NB4 (cell line): ENCODE measurements around the gene TIMM29.

Experiments used
- DNase-seq: peaks from one replicate; pipeline ENCODE4 v3.0.0; 2010; ENCODE audit warnings: low read depth
- H3K4me3 ChIP-seq: one replicate; pipeline ENCODE4 v1.5.1; 2011; ENCODE audit warnings: mild to moderate bottlenecking, low read depth, low read length, moderate library complexity
- MYC ChIP-seq: IDR thresholded peaks from 2 replicates; pipeline ENCODE4 v1.6.1; 2011; ENCODE audit warnings: low read depth, low read length
- POLR2A ChIP-seq: IDR thresholded peaks from 2 replicates; pipeline ENCODE4 v1.6.1; 2011; ENCODE audit warnings: mild to moderate bottlenecking; ENCODE audit not compliant: insufficient read length; ENCODE audit errors: extremely low read depth
- TF ChIP-seq, protein P1 (sequence below): IDR thresholded peaks from 2 replicates; pipeline ENCODE4 v1.6.1; 2011; ENCODE audit warnings: low read depth, low read length
- TF ChIP-seq, protein P2 (sequence below): IDR thresholded peaks from one replicate; pipeline ENCODE4 v1.5.1; 2012; ENCODE audit warnings: low read depth, low read length

Gene TIMM29

DNA sequence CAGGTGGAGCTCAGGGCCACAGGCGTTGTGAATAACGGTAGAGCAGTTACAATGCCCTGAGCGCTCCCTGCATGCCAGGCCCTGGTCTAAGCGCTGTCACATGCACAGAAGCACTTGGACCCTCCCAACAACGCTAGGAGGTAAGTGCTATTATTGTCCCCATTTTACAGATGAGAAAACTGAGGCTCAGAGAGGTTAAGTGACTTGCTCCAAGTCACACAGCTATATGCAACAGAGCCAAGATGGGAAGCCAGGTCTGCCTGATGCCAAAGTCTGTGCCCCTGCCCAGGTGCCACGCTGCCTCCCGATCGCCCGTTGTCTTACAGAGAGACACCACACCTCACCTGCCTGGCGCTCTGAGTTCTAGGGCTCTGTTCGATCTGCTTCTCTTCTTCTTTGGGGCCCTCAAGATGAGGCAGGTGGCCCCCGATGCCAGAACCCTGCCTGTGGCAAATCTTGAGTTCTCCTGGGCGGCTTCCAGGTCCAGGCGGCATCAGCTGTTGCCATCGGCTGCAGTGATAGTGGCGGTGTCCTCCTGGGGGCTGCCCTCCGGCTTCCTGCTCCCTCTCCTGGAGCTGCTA is 20.1 kb upstream of the TIMM29 start:
- no peak overlapping the region for H3K4me3 ChIP-seq
- DNase-seq, result no peak
- TF ChIP-seq, protein P1, sequence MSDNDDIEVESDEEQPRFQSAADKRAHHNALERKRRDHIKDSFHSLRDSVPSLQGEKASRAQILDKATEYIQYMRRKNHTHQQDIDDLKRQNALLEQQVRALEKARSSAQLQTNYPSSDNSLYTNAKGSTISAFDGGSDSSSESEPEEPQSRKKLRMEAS, result no peak
- TF ChIP-seq POLR2A, result no peak
- TF ChIP-seq, protein P2, sequence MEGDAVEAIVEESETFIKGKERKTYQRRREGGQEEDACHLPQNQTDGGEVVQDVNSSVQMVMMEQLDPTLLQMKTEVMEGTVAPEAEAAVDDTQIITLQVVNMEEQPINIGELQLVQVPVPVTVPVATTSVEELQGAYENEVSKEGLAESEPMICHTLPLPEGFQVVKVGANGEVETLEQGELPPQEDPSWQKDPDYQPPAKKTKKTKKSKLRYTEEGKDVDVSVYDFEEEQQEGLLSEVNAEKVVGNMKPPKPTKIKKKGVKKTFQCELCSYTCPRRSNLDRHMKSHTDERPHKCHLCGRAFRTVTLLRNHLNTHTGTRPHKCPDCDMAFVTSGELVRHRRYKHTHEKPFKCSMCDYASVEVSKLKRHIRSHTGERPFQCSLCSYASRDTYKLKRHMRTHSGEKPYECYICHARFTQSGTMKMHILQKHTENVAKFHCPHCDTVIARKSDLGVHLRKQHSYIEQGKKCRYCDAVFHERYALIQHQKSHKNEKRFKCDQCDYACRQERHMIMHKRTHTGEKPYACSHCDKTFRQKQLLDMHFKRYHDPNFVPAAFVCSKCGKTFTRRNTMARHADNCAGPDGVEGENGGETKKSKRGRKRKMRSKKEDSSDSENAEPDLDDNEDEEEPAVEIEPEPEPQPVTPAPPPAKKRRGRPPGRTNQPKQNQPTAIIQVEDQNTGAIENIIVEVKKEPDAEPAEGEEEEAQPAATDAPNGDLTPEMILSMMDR, result no peak
- TF ChIP-seq MYC, result no peak

DNA sequence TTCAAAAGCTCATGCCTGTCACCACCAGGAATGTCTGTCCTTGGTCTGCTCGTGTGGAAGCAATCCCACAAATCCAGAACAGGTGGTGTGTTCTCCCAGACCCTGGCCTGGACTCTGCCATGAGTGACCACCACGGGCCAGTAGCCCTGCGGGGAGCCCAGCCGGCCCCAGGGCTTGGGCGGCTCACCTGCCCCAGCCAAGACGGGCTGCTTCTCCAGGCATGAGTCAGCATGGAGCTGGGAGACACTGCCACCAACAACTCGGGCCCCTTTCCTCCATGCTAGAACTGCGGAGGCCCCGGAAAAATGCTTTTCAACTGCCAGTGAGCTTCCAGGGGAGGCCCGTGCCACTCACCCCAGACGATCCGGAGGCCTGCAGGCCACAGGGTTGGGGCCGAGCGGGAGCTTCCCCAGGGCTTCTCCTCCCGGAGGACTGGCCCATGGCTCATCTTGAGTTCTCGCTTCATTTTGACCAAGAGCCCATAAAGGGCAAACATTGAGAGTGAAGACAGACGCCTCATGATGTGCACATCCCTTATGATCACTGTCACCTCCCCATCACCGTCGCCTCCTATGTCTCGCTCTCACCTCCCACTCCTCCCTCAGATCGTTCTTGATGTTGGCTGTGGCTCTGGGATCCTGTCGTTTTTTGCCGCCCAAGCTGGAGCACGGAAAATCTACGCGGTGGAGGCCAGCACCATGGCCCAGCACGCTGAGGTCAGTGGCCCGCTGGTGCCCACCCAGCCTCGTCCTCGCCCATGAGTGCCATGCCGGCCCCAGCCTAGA is 16.8 kb upstream of the TIMM29 start:
- no peak for DNase-seq
- H3K4me3 ChIP-seq, result no peak overlapping the region
- TF ChIP-seq, protein P2, result no peak
- TF ChIP-seq POLR2A (no peak), MYC (no peak)
- TF ChIP-seq, protein P1, result no peak

DNA sequence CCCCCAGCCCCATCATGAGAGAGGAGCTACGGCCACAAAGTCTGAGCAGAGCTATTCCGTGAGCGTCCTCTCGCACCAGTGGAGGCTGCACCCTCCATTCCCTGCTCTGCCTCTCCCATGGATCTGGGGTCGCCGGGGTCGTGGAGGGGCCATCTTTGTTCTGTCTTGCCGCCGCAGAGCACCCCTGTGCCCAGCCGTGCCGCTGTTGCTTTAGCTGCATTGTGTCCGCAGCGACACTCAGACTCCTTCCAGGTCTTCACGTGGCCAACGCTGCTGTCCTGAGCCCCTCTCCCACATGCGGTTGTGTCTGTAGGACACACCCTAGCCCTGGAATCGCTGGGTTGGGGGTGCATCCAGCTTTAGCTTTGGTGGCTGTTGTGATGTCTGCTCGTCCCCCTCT is 16.0 kb upstream of the TIMM29 start:
- H3K4me3 ChIP-seq, result no peak overlapping the region
- TF ChIP-seq MYC, result no peak
- no peak for TF ChIP-seq POLR2A
- TF ChIP-seq, protein P2, result no peak
- TF ChIP-seq, protein P1, result no peak
- DNase-seq, result no peak

DNA sequence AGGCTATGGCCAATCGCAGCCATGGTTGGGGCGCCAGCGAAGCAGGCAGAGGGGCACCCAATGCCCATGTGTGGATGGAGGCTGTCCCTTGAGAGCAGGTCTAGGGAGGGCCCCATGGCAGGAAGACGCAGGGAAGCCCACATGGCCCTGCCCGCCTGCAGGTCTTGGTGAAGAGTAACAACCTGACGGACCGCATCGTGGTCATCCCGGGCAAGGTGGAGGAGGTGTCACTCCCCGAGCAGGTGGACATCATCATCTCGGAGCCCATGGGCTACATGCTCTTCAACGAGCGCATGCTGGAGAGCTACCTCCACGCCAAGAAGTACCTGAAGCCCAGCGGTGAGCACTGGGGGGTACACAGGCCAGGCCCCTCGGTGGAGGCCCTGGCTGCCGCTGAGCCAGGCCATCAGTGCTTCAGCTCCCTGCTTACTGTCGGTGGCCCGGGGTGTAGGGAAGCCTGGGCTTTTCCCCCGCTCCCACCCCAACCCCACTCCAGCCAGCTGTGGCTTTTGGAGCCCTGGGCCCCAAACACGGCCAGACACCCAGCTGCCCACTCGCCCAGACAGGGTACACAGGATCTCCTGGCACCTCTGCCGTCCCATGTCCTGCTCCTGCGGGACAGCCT is 14.8 kb upstream of the TIMM29 start:
- no peak overlapping the region for H3K4me3 ChIP-seq
- TF ChIP-seq, protein P2, result no peak
- TF ChIP-seq MYC (no peak), POLR2A (no peak)
- TF ChIP-seq, protein P1, result no peak
- DNase-seq, result no peak

DNA sequence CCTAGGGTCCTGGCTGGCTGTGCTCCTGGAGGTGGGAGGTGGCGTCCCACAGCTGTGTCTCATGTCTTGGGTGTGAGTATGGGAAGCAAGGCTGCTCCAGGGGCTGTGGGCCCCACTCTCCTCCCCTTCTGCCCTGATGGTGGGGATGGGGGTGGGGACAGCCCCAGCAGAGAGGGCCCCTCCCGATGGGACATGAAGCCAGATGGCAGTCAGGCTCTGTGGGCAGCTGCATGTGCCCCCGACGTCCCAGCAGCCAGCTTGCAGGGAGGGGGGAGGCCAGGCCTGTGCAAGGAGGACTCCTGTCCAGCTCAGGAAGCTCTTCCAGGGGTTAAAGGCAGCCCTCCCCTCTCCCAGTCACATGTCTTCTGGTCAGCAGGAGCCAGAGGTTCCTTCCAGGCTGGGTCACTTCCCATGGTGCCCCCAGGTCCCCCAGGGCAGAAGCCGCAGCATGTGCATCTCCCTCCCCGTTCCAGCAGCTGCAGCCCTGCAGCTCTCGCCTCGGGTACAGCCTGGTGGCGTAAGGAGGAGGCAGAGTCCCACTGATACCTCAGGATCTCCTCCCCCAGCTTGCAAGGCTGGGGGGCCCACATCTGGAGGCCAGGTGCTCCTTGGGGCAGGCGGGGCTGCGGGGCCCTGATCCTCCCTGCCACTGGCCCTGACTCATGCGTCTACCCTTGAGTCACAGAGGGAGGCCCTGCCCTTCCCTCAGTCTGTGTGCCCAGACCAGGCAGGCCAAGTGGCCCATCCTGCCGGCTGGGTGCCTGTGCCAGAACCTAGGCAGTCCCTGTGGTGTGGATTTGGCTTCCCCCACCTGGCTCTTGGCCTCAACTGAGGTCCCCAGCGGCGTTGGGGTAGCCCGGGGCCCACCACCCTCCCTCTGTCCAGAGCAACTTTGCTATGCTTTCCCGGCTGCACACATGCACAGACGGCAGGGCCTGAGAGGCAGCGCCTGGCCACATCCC is 13.2 kb upstream of the TIMM29 start:
- TF ChIP-seq MYC (no peak), POLR2A (no peak)
- TF ChIP-seq, protein P2, result no peak
- TF ChIP-seq, protein P1, result no peak
- H3K4me3 ChIP-seq, result no peak overlapping the region
- peak; percentile 36 for DNase-seq
